ENCODE data around the gene SCAMP1. TPM values are rescaled to one million over a fixed set of nuclear protein-coding genes. Genes with fewer than 3 reads are reported as not detected.
A peak's percentile ranks its signal among the peaks of the same experiment; 100 is the strongest.

The SCAMP1 gene
- total RNA-seq, 1 donor from 2014 or later = 23.9 TPM

DNA sequence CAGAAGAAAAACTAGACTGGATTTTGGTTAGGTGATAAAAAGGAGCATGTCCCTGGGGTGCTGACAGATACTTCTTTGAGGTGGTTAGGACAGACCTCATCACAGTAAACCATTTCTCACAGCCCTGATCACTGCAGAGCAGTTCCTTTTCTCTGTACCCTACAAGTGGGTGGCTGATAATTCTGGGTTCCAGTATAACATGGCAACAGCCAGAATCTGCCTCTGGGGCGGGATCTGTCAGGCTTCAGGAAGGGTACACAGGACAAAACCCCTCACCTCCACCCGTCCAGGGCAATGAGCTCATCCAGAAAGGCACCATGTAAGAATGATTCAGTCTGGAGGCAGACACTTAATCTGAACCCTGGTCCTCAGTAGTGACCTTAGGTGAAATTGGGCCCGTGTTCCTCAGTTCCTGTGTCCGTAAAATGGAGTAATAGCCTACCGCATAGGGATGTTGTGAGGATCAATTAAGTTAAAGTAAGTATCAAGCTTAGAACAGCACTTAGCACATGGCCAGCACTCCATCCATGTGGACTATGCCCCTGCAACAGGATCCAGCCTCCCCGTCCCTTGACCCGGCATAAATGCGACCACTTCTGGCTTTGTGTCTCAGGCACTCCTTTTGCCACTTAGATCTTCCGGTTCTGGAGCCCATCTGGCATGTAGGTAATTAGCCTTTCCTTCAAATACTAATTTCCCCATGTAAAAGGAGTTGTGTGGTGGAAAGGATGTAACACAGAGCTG, 159.0 kb downstream of the SCAMP1 start:
- no peak for DNase-seq (ENCODE audit: low read depth)
- TF ChIP-seq, protein P1, sequence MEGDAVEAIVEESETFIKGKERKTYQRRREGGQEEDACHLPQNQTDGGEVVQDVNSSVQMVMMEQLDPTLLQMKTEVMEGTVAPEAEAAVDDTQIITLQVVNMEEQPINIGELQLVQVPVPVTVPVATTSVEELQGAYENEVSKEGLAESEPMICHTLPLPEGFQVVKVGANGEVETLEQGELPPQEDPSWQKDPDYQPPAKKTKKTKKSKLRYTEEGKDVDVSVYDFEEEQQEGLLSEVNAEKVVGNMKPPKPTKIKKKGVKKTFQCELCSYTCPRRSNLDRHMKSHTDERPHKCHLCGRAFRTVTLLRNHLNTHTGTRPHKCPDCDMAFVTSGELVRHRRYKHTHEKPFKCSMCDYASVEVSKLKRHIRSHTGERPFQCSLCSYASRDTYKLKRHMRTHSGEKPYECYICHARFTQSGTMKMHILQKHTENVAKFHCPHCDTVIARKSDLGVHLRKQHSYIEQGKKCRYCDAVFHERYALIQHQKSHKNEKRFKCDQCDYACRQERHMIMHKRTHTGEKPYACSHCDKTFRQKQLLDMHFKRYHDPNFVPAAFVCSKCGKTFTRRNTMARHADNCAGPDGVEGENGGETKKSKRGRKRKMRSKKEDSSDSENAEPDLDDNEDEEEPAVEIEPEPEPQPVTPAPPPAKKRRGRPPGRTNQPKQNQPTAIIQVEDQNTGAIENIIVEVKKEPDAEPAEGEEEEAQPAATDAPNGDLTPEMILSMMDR (conservative IDR thresholded peaks at IDR 0.05; ENCODE audit: low read depth, low read length) = no peak
- H3K4me3 ChIP-seq (ENCODE audit: low read depth, low read length) = no peak overlapping the region

DNA sequence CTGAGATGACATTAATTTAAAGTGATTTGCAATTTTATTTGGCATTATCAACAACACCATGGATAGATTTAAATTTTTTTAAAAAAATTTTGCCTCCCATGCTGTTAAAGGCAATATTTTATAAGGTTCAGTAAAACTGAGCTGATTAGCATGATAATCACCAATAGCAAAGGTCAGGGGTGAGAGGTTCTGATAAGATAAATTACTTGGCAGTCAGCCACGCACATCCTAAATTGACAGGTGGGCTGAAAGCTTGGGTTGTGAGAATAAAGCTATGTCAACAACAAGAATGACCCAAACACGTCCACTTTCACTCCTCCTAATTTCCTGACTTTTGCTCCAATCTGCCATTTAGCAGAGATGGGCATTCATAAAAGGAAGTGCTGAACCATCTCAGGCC, 161.0 kb downstream of the SCAMP1 start:
- no peak overlapping the region for H3K4me3 ChIP-seq (ENCODE audit: low read depth, low read length)

DNA sequence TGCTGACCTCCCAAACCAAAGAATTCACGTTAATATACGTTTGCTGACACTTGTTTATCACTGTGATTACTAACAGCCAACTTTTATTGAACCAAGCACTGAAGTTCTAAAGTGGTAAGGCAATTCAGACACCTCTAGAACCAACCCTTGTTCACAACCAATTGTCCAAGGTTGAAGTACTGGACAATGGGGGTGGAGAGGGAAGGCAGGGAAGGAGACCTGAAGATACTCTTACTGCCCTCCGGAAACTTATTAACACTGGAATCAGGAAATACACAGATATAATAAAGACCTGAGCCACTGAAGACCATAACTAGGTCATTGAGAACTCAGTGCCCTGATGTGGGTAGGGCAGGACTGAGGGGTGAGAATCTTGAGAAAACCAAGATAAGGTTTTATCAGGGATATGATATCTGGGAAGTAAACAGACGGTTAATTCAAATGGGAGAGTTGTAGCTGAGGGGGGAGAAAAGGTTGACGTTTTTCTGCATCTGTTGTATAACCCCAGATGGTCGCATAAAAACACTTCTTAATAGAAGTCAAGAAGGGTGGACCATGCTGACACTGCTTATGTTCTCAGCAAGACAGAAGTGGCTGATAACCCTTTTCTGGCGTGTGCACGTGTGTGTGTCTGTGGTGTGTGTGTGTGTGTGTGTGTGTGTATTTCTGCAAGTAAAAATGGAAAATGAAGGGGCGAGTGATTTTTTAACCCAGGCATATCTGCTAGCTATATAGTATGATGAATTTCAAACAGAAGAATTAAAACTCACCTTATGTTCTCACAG, 162.3 kb downstream of the SCAMP1 start:
- TF ChIP-seq, protein P1 (conservative IDR thresholded peaks at IDR 0.05; ENCODE audit: low read depth, low read length) = no peak
- no peak for DNase-seq (ENCODE audit: low read depth)
- no peak overlapping the region for H3K4me3 ChIP-seq (ENCODE audit: low read depth, low read length)

More for the DNA sequence above, 161.0 kb downstream of the SCAMP1 start:
- TF ChIP-seq, protein P1 (conservative IDR thresholded peaks at IDR 0.05; ENCODE audit: low read depth, low read length) = no peak
- no peak for DNase-seq (ENCODE audit: low read depth)

DNA sequence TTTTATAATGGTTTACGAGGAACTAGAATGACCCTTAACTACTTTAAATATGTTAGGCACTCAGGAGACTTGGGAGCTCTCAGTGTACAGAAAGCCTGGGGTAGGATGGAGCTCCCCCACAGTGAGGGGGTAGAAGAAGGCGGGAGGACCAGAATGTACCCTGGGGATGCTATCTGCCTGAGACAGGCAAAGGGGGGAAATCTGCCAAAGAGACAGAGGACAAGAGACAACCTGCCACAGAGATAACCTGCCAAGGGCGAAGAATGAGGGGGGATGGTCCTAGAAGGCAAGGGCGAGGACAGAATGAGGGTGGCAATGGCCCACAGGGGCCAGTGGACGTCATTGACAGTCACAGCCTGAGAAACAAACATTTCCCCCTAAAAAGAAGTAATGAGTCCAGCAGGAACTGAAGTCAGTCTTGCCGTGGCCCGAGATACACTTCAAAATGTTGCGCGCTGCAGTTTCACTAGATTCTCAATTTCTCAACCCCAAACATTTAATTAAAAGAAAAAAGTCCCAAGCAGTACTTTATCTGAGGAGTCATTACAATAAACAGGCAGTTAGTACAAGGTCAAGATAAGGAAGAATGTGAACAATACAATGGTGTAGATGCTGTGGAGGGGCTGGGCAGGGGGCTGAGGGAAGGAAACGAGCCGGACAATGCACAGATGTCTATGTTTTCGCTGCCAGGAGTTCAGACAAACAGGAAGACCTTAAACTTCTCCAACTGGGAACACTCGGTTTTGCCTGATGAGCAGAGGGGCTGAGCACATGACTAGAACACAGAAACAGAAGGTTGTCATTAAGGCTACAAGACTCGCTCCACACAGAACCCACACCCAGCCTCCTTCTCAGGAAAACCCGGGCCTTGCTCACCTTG, 163.1 kb downstream of the SCAMP1 start:
- H3K4me3 ChIP-seq (ENCODE audit: low read depth, low read length) = no peak overlapping the region
- DNase-seq (ENCODE audit: low read depth) = no peak
- TF ChIP-seq, protein P1 (conservative IDR thresholded peaks at IDR 0.05; ENCODE audit: low read depth, low read length) = no peak

DNA sequence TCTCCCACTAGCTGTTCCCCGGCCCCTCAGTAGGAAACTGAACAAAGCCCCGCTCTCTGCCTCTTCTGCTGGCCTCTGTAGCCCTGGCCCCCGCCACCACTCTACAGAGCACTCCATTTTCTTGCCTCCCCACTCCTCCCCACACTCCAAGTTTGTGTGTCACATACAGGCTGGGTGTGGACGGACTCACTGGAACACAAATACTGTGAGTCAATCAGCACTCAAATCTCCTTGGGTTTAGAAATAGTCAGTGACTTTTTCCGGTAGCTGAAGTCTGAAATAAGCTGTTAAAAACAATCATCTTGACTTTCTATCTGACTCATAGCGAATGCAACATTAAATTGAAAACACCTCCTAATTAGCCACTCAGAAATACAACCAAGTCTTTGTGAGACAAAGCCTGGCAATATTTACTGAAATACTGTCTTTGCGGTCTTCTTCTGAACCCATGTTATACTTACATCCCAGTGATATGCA, 165.7 kb downstream of the SCAMP1 start:
- TF ChIP-seq, protein P1 (conservative IDR thresholded peaks at IDR 0.05; ENCODE audit: low read depth, low read length) = no peak
- no peak overlapping the region for H3K4me3 ChIP-seq (ENCODE audit: low read depth, low read length)

DNA sequence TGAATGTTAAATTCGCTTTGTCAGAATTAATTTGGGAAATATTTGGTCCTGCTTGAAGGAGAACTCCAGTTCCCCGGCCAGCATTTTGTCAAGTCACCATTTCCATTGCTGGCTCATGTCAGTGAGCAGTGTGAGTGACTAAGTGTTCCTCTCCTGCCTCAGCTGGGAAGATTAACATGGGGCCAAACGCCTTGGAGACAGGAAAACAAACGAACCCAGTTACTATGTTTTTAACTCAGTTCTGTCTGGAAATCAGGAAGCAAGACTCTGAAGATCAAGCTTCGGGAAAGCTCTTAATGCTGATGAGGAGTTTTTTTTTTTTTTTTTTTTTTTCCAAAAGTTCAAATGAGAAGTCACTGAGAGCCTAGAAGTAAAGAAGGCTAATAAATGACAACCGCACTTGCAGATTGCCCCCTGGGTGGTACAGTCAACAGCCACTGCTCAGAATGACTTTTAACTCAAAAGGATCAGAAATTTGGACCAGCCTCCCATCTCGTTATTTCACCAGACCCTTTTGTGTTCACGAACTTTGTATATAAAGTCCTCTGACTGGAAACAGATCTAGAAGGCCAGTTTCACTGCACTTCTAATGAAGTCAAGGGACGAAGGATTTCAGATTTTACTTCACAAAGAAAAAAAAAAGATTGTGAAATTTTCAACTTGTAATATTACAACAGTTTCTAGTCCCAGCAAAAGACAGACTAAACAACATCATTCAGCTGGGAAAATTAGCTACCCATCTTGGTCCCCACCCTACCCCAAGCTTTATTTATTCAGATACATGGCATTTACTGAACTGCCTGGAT, 166.8 kb downstream of the SCAMP1 start:
- TF ChIP-seq, protein P1 (conservative IDR thresholded peaks at IDR 0.05; ENCODE audit: low read depth, low read length) = no peak

More for the DNA sequence above, 165.7 kb downstream of the SCAMP1 start:
- no peak for DNase-seq (ENCODE audit: low read depth)

More for the DNA sequence above, 166.8 kb downstream of the SCAMP1 start:
- DNase-seq (ENCODE audit: low read depth) = peak; percentile 90
- H3K4me3 ChIP-seq (ENCODE audit: low read depth, low read length) = no peak overlapping the region
